LNCAP (cell line): ENCODE results near the gene LRRC34.

Experiments
- TF ChIP-seq, protein P1 (sequence below): fragments of 450-650 bp; IDR thresholded peaks from 2 replicates; pipeline ENCODE4 v1.5.1; 2017; ENCODE audit warnings: mild to moderate bottlenecking

The LRRC34 gene

DNA sequence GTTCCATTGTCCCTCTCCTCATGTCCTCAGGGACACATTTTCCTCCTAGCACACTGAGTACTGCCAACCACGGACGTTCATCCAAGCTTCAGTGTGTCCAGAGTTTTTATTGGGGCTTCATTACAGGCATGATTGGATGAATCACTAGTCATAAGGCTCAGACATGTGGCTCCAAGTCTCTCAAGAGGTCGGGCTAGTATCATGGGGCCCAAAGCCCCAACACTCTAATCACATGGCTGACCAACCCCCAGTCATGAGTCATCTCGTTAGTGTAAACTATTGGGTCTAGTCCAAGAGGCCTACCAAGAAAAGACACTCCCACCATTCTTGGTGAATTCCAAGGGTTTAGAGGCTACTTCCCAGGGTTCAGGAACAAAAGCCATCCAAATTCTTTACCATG, 52.2 kb downstream of the LRRC34 start:
- TF ChIP-seq, protein P1, sequence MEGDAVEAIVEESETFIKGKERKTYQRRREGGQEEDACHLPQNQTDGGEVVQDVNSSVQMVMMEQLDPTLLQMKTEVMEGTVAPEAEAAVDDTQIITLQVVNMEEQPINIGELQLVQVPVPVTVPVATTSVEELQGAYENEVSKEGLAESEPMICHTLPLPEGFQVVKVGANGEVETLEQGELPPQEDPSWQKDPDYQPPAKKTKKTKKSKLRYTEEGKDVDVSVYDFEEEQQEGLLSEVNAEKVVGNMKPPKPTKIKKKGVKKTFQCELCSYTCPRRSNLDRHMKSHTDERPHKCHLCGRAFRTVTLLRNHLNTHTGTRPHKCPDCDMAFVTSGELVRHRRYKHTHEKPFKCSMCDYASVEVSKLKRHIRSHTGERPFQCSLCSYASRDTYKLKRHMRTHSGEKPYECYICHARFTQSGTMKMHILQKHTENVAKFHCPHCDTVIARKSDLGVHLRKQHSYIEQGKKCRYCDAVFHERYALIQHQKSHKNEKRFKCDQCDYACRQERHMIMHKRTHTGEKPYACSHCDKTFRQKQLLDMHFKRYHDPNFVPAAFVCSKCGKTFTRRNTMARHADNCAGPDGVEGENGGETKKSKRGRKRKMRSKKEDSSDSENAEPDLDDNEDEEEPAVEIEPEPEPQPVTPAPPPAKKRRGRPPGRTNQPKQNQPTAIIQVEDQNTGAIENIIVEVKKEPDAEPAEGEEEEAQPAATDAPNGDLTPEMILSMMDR = no peak

DNA sequence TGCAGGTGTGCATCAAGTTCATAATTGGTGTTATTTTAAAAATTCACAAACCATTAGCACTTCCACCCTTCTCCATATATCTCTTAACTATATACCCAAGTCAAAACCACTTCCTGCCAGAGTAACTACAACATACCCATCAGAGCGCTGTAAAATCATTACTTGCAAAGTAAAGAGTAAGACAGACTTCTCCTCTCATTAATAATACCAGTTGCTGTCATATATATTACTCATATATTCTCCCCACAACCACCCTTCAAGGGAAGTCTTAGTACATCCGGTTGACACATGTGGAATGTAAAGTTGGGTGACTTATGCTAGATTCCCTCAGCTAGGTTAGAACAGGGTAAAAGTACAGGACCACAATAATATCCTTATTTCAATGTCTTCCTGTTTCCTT, 53.4 kb downstream of the LRRC34 start:
- TF ChIP-seq, protein P1 = no peak

DNA sequence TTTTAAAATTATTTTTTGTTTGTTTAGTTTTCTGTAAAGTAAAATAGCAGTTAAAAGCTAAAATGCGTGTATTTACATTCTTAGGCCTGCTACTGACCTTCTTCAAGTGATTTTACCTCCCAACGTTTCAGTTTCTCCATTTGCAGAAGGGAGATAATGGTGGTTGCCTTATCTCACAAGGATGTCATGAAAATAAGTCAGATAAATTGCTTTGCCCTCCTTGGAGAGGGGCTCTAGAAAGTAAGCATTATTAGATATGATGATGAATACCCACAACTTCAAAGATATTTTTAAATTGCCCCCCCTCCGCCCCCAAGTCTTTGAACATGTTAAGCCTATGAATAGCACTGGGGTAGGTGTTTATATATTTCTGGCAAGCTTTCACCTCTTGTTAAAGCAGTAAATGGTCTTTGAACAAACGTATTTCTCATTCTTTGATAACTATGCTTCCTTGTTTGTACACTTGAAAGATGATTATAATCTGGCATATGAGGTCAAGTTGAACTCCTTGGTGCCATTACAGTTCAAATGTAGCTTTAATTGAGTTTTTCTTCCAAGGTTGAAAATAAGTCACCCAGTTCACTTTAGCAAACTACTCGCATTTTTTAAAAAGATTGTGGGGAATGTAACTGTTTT, 54.2 kb downstream of the LRRC34 start:
- TF ChIP-seq, protein P1 = no peak

GRCh38 chr3:169755488-169755887, 57.2 kb downstream of the LRRC34 start:
- TF ChIP-seq, protein P1 = no peak

DNA sequence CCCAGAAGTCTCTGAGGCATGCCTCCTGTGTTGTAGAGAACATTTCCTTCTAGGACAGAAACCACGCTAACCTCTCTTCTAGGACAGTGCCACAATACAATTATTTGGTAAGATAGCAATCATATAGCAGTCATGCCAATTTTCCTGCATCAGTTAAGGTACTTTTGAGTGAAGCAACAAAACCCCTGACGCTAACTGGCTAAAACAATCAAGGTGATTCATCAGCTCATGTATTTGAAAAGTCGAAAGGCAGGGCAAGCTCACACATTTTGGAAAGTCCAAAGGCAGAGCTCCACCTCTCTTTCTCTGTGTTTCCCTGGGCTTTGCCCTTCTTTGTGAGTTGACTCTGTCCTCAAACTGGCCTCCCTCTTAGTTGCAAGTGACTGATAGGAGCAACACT, 58.0 kb downstream of the LRRC34 start:
- TF ChIP-seq, protein P1 = no peak

DNA sequence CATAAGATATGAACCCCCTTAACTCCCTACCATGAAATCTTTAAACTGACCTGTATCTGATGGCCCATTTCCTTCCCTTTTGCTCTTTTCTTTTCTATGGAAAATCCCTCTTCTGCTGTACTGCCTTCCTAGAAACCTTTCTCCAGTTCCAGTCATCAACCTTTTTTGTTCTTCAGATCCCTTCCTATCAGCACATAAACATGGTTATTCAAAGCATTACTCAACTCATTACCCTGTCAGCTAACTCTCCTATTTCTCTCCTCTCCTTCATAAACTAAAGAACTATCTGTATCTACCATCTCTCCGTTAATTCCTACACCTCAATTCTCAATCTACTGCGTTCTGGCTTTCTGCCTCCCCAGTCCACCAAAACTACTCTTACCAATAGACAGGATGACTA, 60.8 kb downstream of the LRRC34 start:
- TF ChIP-seq, protein P1 = no peak

DNA sequence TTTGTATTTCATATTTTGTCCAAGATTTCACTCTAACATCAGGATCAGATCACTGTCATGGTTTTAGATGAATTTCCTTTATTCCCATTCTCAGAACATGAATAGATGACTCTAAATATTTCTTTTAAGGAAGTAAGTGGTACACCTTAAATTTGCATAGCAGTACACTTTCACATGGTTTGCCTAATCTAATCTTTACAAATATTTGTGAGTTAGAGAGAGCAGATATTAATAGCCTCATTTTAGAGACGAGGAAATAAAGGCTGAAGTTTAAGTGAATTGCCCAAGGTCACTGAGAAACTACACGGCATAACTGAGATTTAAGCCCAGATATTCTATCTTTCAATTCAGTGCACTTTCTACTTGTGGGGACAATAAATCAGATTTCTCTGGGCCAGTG, 62.0 kb downstream of the LRRC34 start:
- TF ChIP-seq, protein P1 = no peak

DNA sequence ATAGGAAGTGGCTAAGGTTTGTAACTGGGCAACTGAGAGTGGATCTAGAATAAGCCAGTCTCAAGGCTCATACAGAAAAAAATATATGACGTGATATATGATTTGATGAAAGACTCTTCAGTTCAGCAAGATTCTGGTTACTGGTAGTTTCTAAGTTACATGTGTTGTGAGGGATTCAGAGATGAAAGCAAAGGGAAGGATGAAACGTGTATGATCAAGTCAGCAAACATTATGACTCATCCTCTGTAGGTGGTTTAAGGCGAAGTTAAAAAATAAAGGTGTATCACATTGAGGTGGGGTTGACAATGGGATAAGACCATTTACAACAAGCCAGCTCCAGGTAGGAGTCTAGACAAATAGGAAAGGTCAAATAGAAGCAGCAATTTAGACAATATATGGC, 64.0 kb downstream of the LRRC34 start:
- TF ChIP-seq, protein P1 = no peak
